Hematopoietic multipotent progenitor cell (in vitro differentiated cells): Measurements from ENCODE around the gene NEDD8. TPM values are rescaled to one million over a fixed set of nuclear protein-coding genes. Genes with fewer than 3 reads are reported as not detected.
"Not testable (repeated sequence)": the region's sequence is repeated elsewhere in the genome, so short reads cannot be mapped to it uniquely, and the experiment has no call there.

Experiments used
- DNase-seq, 3 donors: peaks; one replicate each; pipeline ENCODE4 v3.0.0-alpha.2; 2011 to 2015; ENCODE audit warnings: low read depth in 2 of 3, low spot score in 2 of 3
- total RNA-seq: library from RNA; depleted of rRNA; stranded (reverse); fragments of >200 nt; gene quantifications from one replicate; pipeline ENCODE4 v1.2.3, GENCODE V29; 2012

NEDD8 gene
- total RNA-seq, 1 donor, result 55.2 TPM

DNA sequence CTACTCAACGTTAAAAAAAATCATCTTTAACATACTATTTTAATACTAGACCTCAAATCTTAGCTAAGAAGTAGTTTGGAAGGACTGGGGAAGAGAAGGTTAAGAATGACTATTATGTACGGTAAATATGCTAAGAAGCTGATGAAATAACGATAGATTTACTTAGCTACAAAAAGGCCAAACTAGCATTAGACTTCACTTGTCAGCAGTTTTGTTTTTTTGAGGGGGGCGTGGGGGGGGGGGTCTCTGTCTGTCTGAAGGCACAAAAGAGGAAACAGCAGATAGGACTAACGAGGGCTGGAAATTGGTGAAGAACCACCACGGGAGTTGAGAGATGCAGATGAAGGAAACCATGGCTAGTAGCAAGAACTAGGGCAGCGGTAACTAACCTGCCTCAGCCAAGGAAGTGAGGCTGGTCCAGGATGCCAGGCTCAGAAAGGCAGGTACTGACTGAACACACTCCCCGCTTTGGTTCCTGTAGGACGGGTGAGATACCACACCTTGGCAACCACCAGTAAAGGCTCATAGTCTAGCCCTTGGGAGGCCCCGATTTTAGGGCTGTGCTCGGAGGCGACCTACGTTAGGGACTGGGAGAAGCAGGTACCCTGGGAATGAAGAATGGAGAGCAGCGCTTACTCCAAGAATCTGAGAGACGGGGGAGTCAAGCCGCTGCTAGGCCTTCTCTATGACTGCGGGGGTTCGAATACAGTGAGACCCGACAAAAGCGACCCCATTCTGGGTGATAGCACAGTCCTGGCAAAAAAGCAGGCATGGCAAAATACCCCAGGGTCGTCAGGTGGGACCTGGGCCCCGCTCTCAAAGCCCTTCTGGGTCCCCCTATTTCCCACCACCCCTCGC is 675 bp downstream of the NEDD8 start:
- DNase-seq, result peak in 1 of 3 donors; percentile 18

- DNase-seq, result no peak
Measured at GRCh38 chr14:24228902-24229301, 3.3 kb downstream of the NEDD8 start.

- no peak for DNase-seq
Measured at GRCh38 chr14:24226473-24226872, 5.7 kb downstream of the NEDD8 start.

DNA sequence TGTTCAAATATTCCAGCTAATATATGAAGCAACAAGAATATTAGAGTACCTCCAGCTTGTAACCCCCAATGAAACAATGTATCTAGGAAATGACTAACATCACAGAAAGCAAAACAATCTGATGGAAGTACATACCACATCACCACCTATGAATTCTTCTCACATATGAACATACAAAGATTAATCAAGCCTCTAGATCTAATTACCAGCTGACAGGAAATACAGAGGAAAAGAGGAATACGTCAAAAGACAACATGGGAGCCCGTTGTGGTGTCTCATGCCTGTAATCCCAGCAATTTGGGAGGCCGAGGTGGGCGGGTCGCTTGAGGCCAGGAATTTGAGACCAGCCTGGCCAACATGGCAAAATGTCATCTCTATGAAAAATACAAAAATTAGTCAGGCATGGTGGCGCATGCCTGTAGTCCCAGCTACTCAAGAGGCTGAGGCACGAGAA is 7.5 kb downstream of the NEDD8 start:
- no peak for DNase-seq

GRCh38 chr14:24222987-24223386 is 9.2 kb downstream of the NEDD8 start:
- not testable (repeated sequence) for DNase-seq

DNA sequence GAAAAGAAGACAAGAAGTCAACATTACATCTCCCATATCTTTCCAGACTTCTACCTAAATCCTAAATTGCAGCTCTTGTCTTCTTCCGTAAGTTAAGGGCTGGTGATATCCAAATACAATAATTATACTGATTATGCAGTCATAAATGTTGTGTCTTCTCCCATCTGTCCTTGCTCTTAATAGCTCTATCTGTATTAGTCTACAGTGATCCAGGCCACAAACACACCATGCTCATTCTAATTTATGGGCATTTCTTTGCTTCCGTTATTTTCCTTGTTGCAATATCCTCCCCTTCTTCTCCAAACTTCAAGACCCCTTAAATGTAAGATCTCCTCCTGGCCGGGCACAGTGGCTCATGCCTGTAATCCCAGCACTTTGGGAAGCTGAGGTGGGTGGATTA is 12.6 kb downstream of the NEDD8 start:
- DNase-seq, result no peak

DNA sequence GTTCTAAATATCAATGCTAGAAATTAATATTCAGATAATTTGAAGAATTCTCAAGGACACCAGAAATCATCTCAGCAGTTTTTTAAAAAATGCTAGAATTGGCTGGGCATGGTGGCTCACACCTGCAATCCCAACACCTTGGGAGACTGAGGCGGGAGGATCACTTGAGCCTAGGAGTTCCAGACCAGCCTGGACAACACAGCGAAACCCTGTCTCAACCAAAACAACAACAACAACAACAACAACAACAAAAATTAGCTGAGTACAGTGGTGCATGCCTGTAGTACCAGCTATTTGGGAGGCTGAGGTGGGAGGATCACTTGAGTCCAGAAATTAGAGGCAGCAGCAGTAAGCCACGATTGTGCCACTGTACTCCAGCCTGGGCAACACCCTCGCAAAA is 13.1 kb downstream of the NEDD8 start:
- no peak for DNase-seq

GRCh38 chr14:24216876-24217275 is 15.3 kb downstream of the NEDD8 start:
- not testable (repeated sequence) for DNase-seq

DNA sequence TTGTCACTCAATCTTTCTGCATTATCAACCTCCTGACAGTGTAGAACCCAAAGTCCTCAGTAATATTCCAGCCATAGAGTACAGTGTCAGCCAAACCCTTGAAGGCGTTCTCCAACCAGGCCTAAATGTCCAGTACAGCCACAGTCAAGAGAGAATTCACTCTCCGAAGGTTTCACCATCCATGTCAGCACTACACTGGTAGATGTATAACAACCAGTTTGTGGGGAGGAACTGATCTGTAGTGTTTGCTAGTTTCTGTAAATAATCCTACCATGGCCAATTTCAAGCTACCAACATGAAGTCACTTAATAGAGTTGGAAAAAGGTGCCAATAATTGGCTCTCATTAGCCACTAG is 15.8 kb downstream of the NEDD8 start:
- no peak for DNase-seq

- peak; percentile 83 to 95 (median 92) for DNase-seq
Measured at GRCh38 chr14:24215495-24216344, 16.4 kb downstream of the NEDD8 start, which contains the start of gene MDP1. Gene MDP1 (minus strand): TSS chr14:24216066. CDS start chr14:24215955, 111 bp downstream.

DNA sequence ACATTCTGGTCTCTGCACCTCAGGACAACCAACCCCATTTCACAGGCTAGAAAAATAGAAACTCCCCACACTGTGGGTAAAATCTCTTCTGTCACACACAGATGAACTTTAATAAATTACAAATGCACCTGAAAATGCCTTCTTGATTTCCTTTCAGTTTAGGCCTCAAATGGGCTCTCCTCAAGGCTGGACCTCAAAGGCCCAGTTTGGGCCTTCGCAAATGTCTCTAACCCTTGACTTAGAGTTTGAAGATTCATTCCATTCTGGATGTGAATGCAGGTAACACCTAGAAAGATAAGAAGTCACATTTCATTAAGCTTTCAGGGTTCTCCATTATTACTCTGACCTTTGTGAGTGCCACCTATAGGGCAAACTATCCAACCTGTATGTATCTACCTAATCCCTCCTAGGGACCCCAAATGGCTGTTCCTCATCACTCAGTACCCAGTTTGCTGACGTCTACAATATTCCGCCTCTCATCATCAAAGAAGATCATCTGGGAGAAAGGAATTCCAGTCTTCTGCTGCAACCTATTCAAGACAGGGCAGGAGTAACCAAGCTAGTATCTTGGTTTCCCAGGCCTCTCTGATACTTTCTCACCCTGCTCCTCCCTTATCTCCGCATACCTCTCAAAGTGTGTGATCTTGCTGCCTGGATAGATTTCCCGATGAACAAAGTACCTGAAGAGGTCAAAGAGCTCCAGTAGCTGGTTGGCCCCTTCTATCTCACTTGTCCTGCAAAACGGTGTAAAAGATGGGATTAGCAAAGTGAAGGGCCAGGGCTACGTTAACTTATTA is 18.1 kb downstream of the NEDD8 start:
- no peak for DNase-seq

DNA sequence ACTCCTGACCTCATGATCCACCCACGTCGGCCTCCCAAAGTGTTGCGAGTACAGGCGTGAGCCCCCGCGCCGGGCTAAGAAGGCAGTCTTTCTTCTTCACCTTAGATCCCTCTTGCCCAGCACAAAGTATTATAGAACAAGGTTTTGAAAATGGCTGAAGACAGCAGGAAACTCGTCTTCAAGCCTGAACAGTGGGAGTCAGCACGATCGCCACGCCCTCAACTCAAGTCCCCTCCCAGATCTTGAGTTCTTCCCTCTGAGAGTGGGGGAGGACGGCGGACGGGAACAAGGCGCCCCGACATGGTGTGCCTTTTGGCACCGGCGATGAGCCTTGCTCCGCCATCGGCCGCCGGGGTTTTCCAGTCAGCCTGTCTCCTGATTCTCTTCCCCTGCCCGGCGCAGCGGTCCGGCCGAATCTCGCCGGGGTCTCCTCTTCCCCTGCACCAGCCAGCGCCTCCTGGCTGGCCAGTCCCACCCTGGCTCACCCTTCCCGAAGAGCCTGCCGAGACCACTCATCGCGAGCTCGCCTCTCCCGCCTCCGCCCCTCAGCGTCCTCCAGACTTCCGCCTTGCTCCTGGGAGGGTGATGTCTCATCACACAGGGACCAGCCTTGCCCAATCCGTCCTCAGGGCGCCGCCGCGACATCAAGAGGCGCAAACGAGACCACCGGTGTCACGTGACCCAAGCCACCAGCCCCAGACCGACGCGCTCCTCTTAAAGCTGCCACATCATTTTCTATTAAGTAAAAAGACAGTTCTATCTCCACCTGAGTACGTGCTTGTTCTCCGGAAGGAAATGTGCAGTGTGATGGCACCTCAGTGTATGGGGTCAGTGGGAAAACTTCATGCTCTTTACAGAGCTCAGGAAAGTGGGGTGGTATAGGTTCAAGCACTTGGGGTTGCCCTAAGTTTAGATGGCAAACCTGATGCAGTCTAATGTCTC is 19.0 kb downstream of the NEDD8 start, which contains the start of gene CHMP4A:
Gene CHMP4A (minus strand): TSS at position 565 of the 942 bp plus-strand sequence. CDS start 49 bp downstream, at position 516.
- DNase-seq, result peak; percentile 86 to 99 (median 99)

DNA sequence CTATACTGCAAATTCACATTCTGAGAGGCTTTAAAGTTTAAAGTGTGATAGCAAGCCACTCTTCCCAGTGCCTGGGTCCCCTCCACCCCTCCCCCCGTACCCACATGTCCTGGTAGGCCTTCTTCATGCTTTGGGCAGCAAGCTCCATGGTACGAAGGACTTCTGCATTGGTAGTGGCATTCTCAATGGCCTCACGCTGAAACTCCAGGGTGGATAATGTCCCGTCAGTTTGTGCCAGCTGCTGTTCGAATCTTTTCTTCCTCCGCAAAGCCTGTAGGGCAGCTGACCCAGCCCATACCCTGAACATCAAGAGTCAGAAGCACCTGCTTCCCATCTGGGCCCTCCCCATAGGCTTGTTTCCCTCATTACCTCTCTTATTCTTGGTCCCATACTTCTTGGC is 20.9 kb downstream of the NEDD8 start:
- DNase-seq, result no peak

DNA sequence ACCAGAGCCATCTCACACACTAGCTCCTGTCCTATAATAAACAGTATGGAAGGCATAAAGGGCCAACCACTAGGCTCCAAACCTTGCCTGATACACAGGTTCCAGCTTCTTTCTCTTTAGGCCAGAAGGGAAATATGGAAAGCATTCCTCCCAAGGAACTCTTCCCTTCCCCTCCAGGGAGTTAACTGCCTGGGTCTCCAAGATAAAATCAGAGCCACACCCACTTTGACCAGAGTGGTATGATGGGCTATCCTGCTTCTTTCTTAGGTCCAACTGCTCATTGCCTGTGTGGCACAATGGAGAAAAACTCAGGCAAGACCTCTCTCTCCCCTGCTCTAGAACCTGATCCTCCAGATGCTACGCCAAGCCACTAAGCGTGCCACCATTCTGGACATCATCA is 24.5 kb downstream of the NEDD8 start:
- DNase-seq, result no peak

GRCh38 chr14:24207104-24207551 is 25.0 kb downstream of the NEDD8 start:
- DNase-seq, result no peak

DNA sequence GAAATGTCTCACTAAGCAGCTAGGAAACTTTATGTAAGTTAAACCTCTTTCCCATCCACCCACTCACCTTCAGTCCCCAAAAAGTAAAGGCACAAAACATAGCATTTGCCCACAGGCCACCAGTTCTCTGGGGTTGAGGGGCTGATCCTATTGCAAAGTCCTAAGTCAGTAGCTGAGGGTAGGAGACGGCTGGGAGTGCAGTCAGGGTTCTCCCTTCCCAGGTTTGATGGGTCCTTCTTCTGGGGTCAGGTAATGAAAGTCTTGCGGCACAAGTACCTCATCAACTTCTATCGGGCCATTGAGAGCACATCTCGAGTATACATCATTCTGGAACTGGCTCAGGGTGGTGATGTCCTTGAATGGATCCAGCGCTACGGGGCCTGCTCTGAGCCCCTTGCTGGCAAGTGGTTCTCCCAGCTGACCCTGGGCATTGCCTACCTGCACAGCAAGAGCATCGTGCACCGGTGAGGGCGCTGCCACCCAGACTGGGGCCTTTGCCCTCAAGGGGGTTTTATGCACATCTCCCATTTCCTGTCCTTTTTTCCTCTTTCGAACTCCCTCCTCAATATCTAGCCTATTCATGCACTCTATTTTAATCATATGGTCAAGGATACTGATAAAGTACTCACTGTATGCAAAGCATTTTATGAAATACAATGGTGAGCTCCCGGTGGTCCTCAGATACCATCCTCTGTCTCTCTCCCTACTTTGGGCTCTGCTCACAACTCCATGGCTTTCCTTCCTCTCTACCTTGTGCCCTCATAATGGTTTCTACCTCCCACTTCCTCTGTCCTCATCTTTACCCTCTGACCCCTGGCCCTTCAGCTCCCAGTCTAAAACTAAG is 25.7 kb downstream of the NEDD8 start:
- no peak for DNase-seq

DNA sequence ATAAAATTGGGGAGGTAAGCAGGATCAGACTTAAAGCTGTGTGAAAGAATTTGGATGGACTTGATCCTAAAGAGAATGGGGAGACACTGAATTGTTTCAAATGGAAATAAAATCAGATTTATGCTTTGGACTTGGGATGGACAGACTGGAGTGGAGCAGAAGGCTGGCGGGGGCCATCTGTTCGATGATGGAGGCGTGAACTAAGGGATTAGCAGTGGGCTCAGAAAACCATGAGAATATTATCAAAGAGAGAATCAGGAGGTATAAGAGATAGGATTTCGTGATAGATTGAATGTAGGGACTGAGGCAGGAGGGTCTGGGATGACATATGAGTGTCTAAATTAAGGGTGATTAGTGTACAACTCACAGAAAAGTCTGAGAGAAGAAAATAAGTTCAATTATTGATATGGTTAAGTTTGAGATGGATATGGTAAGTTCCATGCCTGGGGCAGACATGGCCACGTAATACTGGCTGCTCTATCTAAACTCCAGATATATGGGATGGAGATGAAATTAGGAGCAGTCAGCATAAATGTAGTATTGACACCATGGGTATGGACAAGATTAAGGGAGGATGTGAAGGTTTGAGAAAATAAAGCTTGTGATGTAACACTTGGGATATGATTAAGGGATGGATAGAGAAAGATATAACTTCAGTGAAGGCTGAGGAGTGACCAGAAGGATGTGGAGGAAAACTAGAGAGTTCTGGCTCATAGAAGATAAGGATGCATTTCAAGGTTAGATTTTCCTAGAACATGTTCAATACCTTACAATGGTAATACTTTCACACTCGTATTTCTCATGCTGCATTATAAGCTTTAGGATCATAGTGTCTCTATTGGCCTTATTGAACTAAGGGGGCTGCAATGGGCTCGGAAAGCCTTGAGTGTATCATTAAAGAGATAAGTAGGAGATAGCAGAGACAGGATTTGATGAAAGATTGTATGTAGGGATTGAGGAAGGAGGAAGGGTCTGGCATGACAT is 27.7 kb downstream of the NEDD8 start:
- DNase-seq, result no peak
